ENCODE data around the gene EXT2. TPM values are rescaled to one million over a fixed set of nuclear protein-coding genes. Genes with fewer than 3 reads are reported as not detected.

EXT2 gene
- total and polyA plus RNA-seq, 3 donors from 2014 or later = 47.5 to 71.2 (median 60.9) TPM

GRCh38 chr11:44162004-44162403 is 66.5 kb downstream of the EXT2 start:
- H3K27me3 ChIP-seq = no peaks in the 10 kb centered on the region
- H3K9me3 ChIP-seq = no peaks in the 10 kb centered on the region
- WGBS, 2 donors = 89 to 100% methylated on average over 1 of the region's 1 CpG

GRCh38 chr11:44162662-44163061 is 67.2 kb downstream of the EXT2 start:
- DNase-seq = no peak
- 95 to 99% methylated on average over 2 of the region's 2 CpGs for WGBS, 2 donors
- Histone ChIP-seq H3K36me3 (ENCODE audit: low read depth, missing control alignments) (no peaks in the 10 kb centered on the region), H3K9me3 (no peaks in the 10 kb centered on the region), H3K27ac (no peak overlapping the region), H3K4me3 (no peak overlapping the region), H3K4me1 (no peaks in the 10 kb centered on the region), H3K27me3 (no peaks in the 10 kb centered on the region)
- intact Hi-C loops (cut with DNase I; ENCODE audit: low total_unique reads) = no loop called here
- no peak for TF ChIP-seq CTCF (IDR thresholded peaks at IDR 0.05)
- TF ChIP-seq POLR2A (IDR thresholded peaks at IDR 0.05) = no peak

More at GRCh38 chr11:44162004-44162403, 66.5 kb downstream of the EXT2 start:
- no peak for DNase-seq
- Histone ChIP-seq H3K4me1 (no peaks in the 10 kb centered on the region), H3K27ac (no peak overlapping the region), H3K36me3 (ENCODE audit: low read depth, missing control alignments) (no peaks in the 10 kb centered on the region), H3K4me3 (no peak overlapping the region)
- no peak for TF ChIP-seq CTCF (IDR thresholded peaks at IDR 0.05)
- TF ChIP-seq POLR2A (IDR thresholded peaks at IDR 0.05) = no peak
- intact Hi-C loops (cut with DNase I; ENCODE audit: low total_unique reads) = no loop called here

GRCh38 chr11:44165432-44165831 is 70.0 kb downstream of the EXT2 start:
- no peak overlapping the region for H3K4me3 ChIP-seq
- no peaks in the 10 kb centered on the region for H3K27me3 ChIP-seq
- no peak overlapping the region for H3K27ac ChIP-seq
- DNase-seq = no peak
- H3K9me3 ChIP-seq = no peaks in the 10 kb centered on the region
- H3K4me1 ChIP-seq = no peaks in the 10 kb centered on the region
- TF ChIP-seq POLR2A (IDR thresholded peaks at IDR 0.05) = no peak
- no peak for TF ChIP-seq CTCF (IDR thresholded peaks at IDR 0.05)
- H3K36me3 ChIP-seq (ENCODE audit: low read depth, missing control alignments) = no peaks in the 10 kb centered on the region
- intact Hi-C loops (cut with DNase I; ENCODE audit: low total_unique reads) = no loop called here
- WGBS, 2 donors = 83 to 96% methylated on average over 1 of the region's 1 CpG

- H3K4me1 ChIP-seq = no peaks in the 10 kb centered on the region
- intact Hi-C loops (cut with DNase I; ENCODE audit: low total_unique reads) = no loop called here
- DNase-seq = no peak
- H3K9me3 ChIP-seq = no peaks in the 10 kb centered on the region
- no peak overlapping the region for H3K27ac ChIP-seq
- WGBS, 2 donors = 63 to 77% methylated on average over 2 of the region's 2 CpGs
- TF ChIP-seq POLR2A (IDR thresholded peaks at IDR 0.05) = no peak
- no peak for TF ChIP-seq CTCF (IDR thresholded peaks at IDR 0.05)
- H3K27me3 ChIP-seq = no peaks in the 10 kb centered on the region
- H3K36me3 ChIP-seq (ENCODE audit: low read depth, missing control alignments) = no peaks in the 10 kb centered on the region
- H3K4me3 ChIP-seq = no peak overlapping the region
Observed at GRCh38 chr11:44167046-44167445, 71.6 kb downstream of the EXT2 start.

GRCh38 chr11:44171518-44171917 is 76.0 kb downstream of the EXT2 start:
- TF ChIP-seq POLR2A (IDR thresholded peaks at IDR 0.05) = no peak
- no peak for TF ChIP-seq CTCF (IDR thresholded peaks at IDR 0.05)
- no peak for DNase-seq
- Histone ChIP-seq H3K36me3 (ENCODE audit: low read depth, missing control alignments) (no peaks in the 10 kb centered on the region), H3K4me3 (no peak overlapping the region), H3K27ac (no peak overlapping the region), H3K4me1 (no peaks in the 10 kb centered on the region), H3K27me3 (no peaks in the 10 kb centered on the region), H3K9me3 (no peaks in the 10 kb centered on the region)
- WGBS, 2 donors = 97 to 98% methylated on average over 4 of the region's 4 CpGs
- intact Hi-C loops (cut with DNase I; ENCODE audit: low total_unique reads) = no loop called here

All from testis (tissue), 3 donors.